GM12892 (cell line): ENCODE measurements around the gene AADACL2.

Experiments used
- POLR2A ChIP-seq: IDR thresholded peaks from 2 replicates; pipeline ENCODE4 v1.6.1; 2011; ENCODE audit warnings: low read depth, low read length, control low read depth
- TAF1 ChIP-seq: IDR thresholded peaks from 2 replicates; pipeline ENCODE4 v1.6.1; 2011; ENCODE audit warnings: low read depth, mild to moderate bottlenecking, control low read depth, low read length, borderline replicate concordance

- TF ChIP-seq POLR2A (no peak), TAF1 (no peak)
Measured at GRCh38 chr3:151721294-151721693, 12.4 kb upstream of the AADACL2 start.
